MM.1S (cell line): ENCODE results near the gene PKHD1.

Source experiments
- CTCF ChIP-seq: fragments of 300-600 bp; sonication (generic); IDR thresholded peaks from 2 replicates; pipeline ENCODE4 v1.5.1; 2016; ENCODE audit warnings: antibody characterized with exemption, low read length, mixed read lengths
- EZH2 ChIP-seq: fragments of 300-600 bp; sonication (generic); optimal IDR thresholded peaks from 2 replicates; pipeline ENCODE3; 2017; ENCODE audit warnings: low read depth, mild to moderate bottlenecking, antibody characterized with exemption, low read length, mixed read lengths

- TF ChIP-seq CTCF (no peak), EZH2 (no peak)
These were observed 9.3 kb downstream of the PKHD1 start for GRCh38 chr6:52077961-52078625.
